HG03469 (cell line): ENCODE results near the gene PRPF6.

Source experiments
- ATAC-seq: cut with Tn5 transposase; IDR thresholded peaks from one replicate; pipeline ENCODE4 v1.9.1; 2021; ENCODE audit warnings: mild to moderate bottlenecking, moderate library complexity, moderate number of reproducible peaks; ENCODE audit not compliant: unreplicated experiment

PRPF6 gene

GRCh38 chr20:63980806-63981728 is at the start of gene PRPF6:
TSS of gene PRPF6 (plus strand) at chr20:63981132. CDS start at chr20:63981246, 114 bp downstream.
- ATAC-seq = peak; percentile 46

GRCh38 chr20:63931735-63932134 is 49.2 kb upstream of the PRPF6 start:
- no peak for ATAC-seq

- ATAC-seq = no peak
These were observed 48.2 kb upstream of the PRPF6 start for GRCh38 chr20:63932606-63933160.

- ATAC-seq = no peak
These were observed 47.3 kb upstream of the PRPF6 start for GRCh38 chr20:63933646-63934045.

GRCh38 chr20:63934271-63935068 is 46.5 kb upstream of the PRPF6 start:
- ATAC-seq = no peak

GRCh38 chr20:63935447-63935846 is 45.5 kb upstream of the PRPF6 start:
- ATAC-seq = no peak

GRCh38 chr20:63937596-63937995 is 43.3 kb upstream of the PRPF6 start:
- ATAC-seq = no peak

GRCh38 chr20:63939061-63939935 is 41.6 kb upstream of the PRPF6 start:
- ATAC-seq = no peak

- no peak for ATAC-seq
These were observed 40.9 kb upstream of the PRPF6 start for GRCh38 chr20:63940071-63940471.

- ATAC-seq = no peak
These were observed 40.3 kb upstream of the PRPF6 start for GRCh38 chr20:63940472-63941266.

- ATAC-seq = no peak
These were observed 39.5 kb upstream of the PRPF6 start for GRCh38 chr20:63941282-63942081.

- ATAC-seq = no peak
These were observed 38.5 kb upstream of the PRPF6 start for GRCh38 chr20:63942250-63942951.

GRCh38 chr20:63942969-63943807 is 37.7 kb upstream of the PRPF6 start:
- ATAC-seq = no peak

- no peak for ATAC-seq
These were observed 37.2 kb upstream of the PRPF6 start for GRCh38 chr20:63943808-63944077.

GRCh38 chr20:63944078-63944941 is 36.6 kb upstream of the PRPF6 start:
- ATAC-seq = no peak

GRCh38 chr20:63945031-63945658 is 35.8 kb upstream of the PRPF6 start:
- ATAC-seq = no peak
